HG03095 (cell line): ENCODE results near the gene IFRD2.
A peak's percentile ranks its signal among the peaks of the same experiment; 100 is the strongest.
"Not testable (repeated sequence)": the region's sequence is repeated elsewhere in the genome, so short reads cannot be mapped to it uniquely, and the experiment has no call there.

ENCODE experiments used
- ATAC-seq: cut with Tn5 transposase; IDR thresholded peaks from one replicate; pipeline ENCODE4 v1.9.1; 2021; ENCODE audit warnings: moderate library complexity; ENCODE audit not compliant: unreplicated experiment

The IFRD2 gene

GRCh38 chr3:50324351-50325112 lies 32.3 kb upstream of the IFRD2 start:
- ATAC-seq = no peak

GRCh38 chr3:50323614-50324199 lies 31.5 kb upstream of the IFRD2 start:
- no peak for ATAC-seq

DNA sequence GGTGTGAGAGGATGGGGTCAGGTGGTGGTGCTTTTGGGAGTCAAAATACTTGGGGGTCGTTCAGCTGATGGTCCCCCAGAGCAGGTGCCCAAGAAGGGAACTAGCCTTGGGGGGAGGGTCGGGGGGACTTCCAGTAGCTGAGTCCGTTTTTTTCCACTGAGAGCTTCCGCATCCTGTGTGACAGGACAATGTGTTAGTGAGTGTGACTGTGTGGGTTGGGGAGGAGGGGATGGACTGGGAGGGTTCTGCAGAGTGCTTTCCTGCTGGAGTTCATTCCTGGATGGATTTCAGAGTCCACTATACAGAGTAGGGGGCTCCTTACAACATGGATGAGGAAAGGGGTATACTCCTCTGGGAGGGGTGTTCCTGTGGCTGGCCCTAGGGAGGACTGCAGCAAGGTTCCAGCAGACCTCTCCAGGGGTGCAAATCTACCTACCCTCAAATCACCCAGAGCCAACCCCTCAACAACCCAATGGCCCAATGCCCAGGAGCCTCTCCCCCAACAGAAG lies 30.9 kb upstream of the IFRD2 start:
- no peak for ATAC-seq

DNA sequence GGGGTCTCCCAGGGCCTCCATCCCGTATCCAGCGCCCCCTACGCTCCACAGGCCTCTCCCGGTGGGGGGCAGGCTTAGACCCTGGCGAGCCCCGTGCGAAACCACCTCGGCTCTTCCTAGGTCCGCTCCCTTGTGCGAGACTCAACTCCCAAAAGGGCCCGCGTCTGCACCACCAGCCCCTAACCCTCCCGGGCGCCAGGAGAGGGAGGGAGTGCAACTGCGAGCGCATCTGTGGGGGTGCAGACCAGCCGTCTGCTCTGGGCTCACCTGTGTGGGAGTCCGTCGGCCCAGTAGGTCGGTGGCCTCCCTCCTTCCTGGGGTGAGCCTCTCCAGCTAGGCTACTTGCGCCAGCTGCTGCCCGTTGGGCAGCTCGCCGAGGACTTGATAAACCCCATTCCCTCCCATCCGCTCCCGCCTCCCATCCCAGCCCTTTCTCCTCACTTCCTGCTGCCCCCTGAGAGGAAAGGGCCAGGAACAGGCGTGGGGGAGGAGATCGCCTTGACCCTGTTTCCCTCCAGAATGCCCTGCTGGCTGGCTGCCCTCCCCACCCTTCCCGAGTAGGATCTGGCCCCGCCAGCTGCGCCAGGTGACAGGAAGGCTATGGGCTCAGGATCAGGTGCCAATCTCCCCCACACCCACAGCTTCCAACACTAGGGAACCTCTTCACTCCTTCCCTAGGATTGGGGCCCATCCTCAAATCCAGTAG lies 30.3 kb upstream of the IFRD2 start, which contains the start of gene HYAL2:
Gene HYAL2, minus strand, starts transcription at position 360 of the 706 bp plus-strand sequence. CDS start 2,256 bp downstream, outside the sequence.
- ATAC-seq = no peak

GRCh38 chr3:50322115-50322385 lies 29.8 kb upstream of the IFRD2 start:
- ATAC-seq = no peak

DNA sequence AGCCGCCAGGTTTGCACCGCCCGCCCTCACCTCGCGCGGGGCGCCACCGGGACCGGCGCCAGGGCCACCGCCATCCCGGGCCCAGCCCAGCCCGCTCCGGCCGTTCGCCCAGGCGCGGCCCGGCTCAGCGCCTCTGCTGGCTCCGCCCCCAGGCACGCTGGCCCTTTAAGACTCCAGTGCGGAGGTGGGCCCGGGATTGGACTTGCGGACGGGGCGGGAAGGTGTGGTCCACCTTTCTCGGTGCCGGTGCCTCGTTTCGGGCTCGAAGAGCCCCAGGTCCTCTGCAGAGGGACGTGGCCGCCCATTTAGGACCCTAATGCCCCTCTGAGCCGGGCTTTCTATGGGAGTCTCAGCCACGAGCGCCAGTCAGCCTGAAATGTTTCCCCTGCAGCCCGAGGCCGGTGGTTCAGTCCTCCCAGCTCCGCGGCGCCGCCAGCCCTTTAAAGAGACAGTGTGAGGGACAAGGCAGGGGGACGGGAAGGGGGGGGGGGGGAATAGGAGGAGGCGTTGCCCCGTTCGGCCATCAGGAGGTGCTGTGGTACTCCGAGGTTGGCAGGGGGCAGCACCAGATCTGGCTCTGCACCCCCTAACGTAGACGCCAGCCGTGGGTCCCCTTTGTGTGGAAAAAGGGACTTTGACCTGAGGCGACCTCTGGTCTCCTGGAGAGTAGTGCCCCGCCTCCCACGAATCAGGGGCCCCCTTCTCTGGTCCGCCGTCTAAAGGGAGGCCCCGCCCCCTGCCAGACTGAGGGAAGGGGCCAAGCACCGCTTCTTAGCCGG lies 29.3 kb upstream of the IFRD2 start:
- peak; percentile 75 for ATAC-seq

GRCh38 chr3:50320853-50321335 lies 28.7 kb upstream of the IFRD2 start:
- peak; percentile 52 for ATAC-seq

DNA sequence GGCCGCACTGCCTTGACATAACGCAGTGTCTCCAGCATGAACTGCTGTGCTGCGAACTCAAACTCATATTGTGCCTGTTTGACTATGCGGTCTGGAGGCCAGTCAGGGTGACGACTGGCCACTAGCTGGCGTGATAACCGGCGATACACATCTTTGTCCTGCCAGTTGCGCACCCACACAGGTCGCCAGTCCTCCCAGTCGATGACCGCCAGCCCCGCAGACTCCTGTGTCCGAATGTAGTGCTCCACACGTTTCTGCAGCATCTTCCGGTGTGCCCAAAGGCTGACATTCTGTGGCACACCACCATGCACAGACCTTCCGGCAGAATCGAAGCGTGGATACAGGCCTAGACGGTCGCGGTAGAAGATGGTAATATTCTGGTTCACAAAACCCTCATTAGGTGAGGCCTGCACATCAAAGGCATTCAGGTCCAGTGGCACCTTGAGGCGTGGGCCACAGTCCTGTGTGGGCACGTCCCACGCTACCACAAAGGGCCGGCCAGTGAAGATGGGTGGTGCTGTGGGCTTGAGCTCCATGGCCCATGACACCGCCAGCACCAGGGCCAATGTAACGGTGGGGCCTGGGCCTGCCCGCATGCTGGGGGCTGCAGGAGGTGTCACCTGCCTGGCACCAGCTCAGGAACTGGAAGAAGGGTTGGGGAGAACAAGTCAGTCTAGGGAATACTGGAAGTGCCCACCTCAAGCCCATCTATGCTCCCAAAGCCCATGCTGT lies 27.8 kb upstream of the IFRD2 start:
- no peak for ATAC-seq

- ATAC-seq = no peak
Observed at GRCh38 chr3:50319181-50319893, 27.1 kb upstream of the IFRD2 start.

DNA sequence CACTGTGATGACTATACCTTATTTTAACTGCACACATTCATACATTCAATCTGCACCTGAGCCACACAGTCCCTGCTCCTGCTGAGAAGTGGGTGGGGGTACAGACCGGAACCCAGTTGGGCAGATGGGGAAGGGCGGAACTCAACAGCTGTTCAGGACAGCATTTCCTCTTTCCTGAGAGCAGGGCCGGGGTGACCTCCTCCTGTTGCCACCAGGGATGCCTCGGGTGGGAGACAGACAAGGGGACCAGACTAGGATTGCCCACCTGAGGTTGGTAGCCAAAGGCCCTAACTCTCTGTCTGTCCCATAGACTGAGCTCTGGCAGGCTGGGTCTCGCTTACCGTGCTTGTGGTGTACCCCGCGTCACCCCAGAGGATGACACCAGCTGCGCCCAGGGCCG lies 26.4 kb upstream of the IFRD2 start:
- no peak for ATAC-seq

GRCh38 chr3:50318163-50318562 lies 25.9 kb upstream of the IFRD2 start:
- ATAC-seq = no peak

DNA sequence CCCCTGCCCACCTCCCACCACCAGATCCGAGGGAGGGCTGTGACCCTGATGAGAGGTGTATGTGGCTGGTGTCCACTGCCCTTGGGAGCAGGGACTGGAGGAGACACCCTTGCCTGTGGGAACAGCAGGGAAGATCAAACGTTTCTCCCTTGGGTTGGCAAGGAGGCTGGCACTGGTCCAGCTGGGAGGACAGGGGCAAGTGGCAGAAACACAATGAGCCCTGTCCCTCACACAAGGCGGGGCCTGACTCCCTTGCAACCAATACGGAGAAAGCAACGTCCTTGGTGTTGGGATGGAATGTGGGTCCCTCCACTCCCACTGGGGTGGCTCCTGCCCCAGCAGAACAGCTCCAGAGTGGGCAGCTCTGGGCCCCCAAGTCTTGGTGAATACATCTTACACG lies 25.1 kb upstream of the IFRD2 start:
- ATAC-seq = no peak

DNA sequence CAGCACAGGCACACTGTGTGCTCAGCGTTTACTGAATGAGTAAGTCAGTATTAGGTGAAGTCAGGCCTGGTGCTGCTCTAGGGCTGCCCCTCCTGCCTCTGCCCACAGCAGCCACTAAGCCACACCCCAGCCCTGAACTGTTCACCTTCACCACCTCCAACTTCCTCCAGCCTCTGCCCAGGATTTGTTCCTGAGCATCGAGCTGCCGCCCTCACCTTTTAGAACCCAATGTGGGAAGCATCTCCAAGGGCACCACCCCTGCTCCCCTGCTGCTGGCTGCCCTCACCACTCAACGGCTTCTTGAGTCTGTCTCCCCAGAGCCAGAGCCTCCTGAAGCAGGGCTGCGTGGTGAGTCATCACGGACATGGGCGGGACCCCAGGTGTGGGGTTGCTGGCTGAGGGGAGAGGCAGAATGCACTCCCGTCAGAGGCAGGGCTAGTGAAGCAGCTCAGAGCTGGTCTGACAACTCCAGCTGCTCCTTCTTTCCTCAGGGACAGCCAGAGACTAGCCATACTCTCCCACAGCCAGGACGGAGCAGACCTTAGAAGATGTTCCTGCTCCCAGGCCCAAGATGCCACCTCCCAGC lies 24.5 kb upstream of the IFRD2 start:
- ATAC-seq = no peak

DNA sequence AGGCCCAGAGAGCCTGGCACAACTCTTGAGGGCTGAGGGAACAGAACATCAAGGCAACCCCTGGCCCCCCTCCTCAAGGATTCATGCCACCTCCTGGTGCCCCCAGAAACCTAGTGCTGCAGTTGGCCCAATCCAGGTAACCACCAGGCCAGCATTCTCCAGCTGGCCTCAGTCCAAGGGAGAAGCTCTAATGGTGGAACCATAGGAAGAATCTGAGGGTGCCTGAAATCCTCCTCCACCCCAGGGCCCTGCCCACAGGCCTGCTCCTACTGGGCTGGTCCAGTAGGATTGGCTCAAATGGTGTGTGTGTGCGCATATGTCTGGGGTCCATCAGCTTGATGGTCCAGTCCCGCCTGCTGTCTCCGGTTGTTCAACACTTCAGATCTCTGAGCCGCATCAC lies 22.6 kb upstream of the IFRD2 start:
- no peak for ATAC-seq

DNA sequence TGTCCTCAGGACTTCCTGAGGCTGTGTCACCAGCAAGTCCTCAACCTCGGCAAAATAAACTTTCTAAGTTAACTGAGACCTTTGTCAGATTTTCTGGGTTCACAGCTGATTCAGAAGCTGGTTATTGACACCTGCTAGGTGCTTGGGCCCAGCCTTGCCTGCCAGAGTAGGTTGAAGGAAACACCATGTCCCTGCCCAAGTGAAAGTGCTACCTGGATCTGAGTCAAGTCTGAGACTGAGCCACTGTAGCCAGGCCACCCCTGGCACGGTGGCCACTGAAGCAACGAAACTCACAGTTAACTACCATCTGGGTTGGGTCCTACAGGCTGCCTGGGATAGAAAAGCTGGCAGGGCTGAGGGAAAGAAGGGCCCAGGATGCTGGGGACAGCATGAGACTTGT lies 22.1 kb upstream of the IFRD2 start:
- no peak for ATAC-seq

GRCh38 chr3:50312041-50312440 lies 19.8 kb upstream of the IFRD2 start:
- ATAC-seq = not testable (repeated sequence)

- no peak for ATAC-seq
Observed at GRCh38 chr3:50304601-50305000, 12.4 kb upstream of the IFRD2 start.

- no peak for ATAC-seq
Observed at GRCh38 chr3:50303013-50303815, 11.0 kb upstream of the IFRD2 start, which contains the start of gene HYAL1. Gene HYAL1 (minus strand): TSS chr3:50303574. CDS start chr3:50302956, 618 bp downstream.
